ENCODE results near the gene TDRD10. TPM values are rescaled to one million over a fixed set of nuclear protein-coding genes. Genes with fewer than 3 reads are reported as not detected.
A peak's percentile ranks its signal among the peaks of the same experiment; 100 is the strongest.

The TDRD10 gene
- total RNA-seq, 6 experiments from 2014 or later: not detected

GRCh38 chr1:154572468-154573167 lies 70.6 kb downstream of the TDRD10 start:
- peaks cover 12% of the 10 kb centered on the region for H3K4me1 Mint-ChIP-seq (ENCODE audit: low read depth)
- H3K36me3 Mint-ChIP-seq (ENCODE audit: low read depth): no peaks in the 10 kb centered on the region
- H3K4me3 Mint-ChIP-seq: no peak overlapping the region
- no peak for DNase-seq
- H3K27ac Mint-ChIP-seq: no peak overlapping the region
- peaks cover 35% of the 10 kb centered on the region for H3K27me3 Mint-ChIP-seq (ENCODE audit: insufficient read depth)
- no peaks in the 10 kb centered on the region; the same call in 1 of the 2 replicates for H3K9me3 Mint-ChIP-seq
- TF ChIP-seq CTCF (IDR thresholded peaks at IDR 0.05): no peak

GRCh38 chr1:154573168-154573510 lies 71.1 kb downstream of the TDRD10 start:
- TF ChIP-seq CTCF (IDR thresholded peaks at IDR 0.05): no peak
- Mint-ChIP-seq H3K9me3 (no peaks in the 10 kb centered on the region; the same call in 1 of the 2 replicates), H3K27ac (no peak overlapping the region), H3K27me3 (ENCODE audit: insufficient read depth) (peaks cover 29% of the 10 kb centered on the region), H3K4me1 (ENCODE audit: low read depth) (peaks cover 12% of the 10 kb centered on the region), H3K36me3 (ENCODE audit: low read depth) (no peaks in the 10 kb centered on the region), H3K4me3 (no peak overlapping the region)
- no peak for DNase-seq

- Mint-ChIP-seq H3K9me3 (no peaks in the 10 kb centered on the region; the same call in 1 of the 2 replicates), H3K4me1 (ENCODE audit: low read depth) (peaks cover 12% of the 10 kb centered on the region), H3K27me3 (ENCODE audit: insufficient read depth) (peaks cover 21% of the 10 kb centered on the region), H3K27ac (no peak overlapping the region; the same call in 1 of the 2 replicates), H3K4me3 (no peak overlapping the region), H3K36me3 (ENCODE audit: low read depth) (peaks cover 9% of the 10 kb centered on the region; the same call in 1 of the 2 replicates)
- no peak for TF ChIP-seq CTCF (IDR thresholded peaks at IDR 0.05)
- peak; percentile 54 for DNase-seq
These were observed 72.7 kb downstream of the TDRD10 start for GRCh38 chr1:154574716-154575115.

- peaks cover 12% of the 10 kb centered on the region for H3K4me1 Mint-ChIP-seq (ENCODE audit: low read depth)
- DNase-seq: no peak
- no peak overlapping the region for H3K4me3 Mint-ChIP-seq
- H3K27ac Mint-ChIP-seq: no peak overlapping the region; the same call in 1 of the 2 replicates
- TF ChIP-seq CTCF (IDR thresholded peaks at IDR 0.05): no peak
- H3K9me3 Mint-ChIP-seq: no peaks in the 10 kb centered on the region; the same call in 1 of the 2 replicates
- peaks cover 9% of the 10 kb centered on the region; the same call in 1 of the 2 replicates for H3K36me3 Mint-ChIP-seq (ENCODE audit: low read depth)
- H3K27me3 Mint-ChIP-seq (ENCODE audit: insufficient read depth): peaks cover 15% of the 10 kb centered on the region
These were observed 73.3 kb downstream of the TDRD10 start for GRCh38 chr1:154575147-154575927.

- no peaks in the 10 kb centered on the region; the same call in 1 of the 2 replicates for H3K9me3 Mint-ChIP-seq
- peaks cover 11% of the 10 kb centered on the region; the same call in 1 of the 2 replicates for H3K36me3 Mint-ChIP-seq (ENCODE audit: low read depth)
- no peak overlapping the region for H3K27ac Mint-ChIP-seq
- H3K27me3 Mint-ChIP-seq (ENCODE audit: insufficient read depth): peaks cover 15% of the 10 kb centered on the region
- H3K4me1 Mint-ChIP-seq (ENCODE audit: low read depth): peaks cover 12% of the 10 kb centered on the region
- no peak for TF ChIP-seq CTCF (IDR thresholded peaks at IDR 0.05)
- H3K4me3 Mint-ChIP-seq: no peak overlapping the region
- DNase-seq: no peak
These were observed 74.0 kb downstream of the TDRD10 start for GRCh38 chr1:154575951-154576566.

Measured in HFFc6 (cell line).